ENCODE results near the gene OXGR1. TPM values are rescaled to one million over a fixed set of nuclear protein-coding genes. Genes with fewer than 3 reads are reported as not detected.

OXGR1 gene
- total RNA-seq: under 1 TPM in 1 of 4 donors, not detected in 3; 0.22 TPM

- no peak for TF ChIP-seq CTCF (IDR thresholded peaks at IDR 0.05; ENCODE audit: low read depth)
Observed at GRCh38 chr13:96994017-96994857, at the start of gene OXGR1. TSS of gene OXGR1 (minus strand) at chr13:96994476. CDS start at chr13:96987759, 6,717 bp downstream.

GRCh38 chr13:97043302-97043701 lies 49.0 kb upstream of the OXGR1 start:
- TF ChIP-seq CTCF (IDR thresholded peaks at IDR 0.05; ENCODE audit: low read depth): no peak

GRCh38 chr13:97030705-97031452 lies 36.6 kb upstream of the OXGR1 start:
- no peak for TF ChIP-seq CTCF (IDR thresholded peaks at IDR 0.05; ENCODE audit: low read depth)

GRCh38 chr13:97028441-97029299 lies 34.4 kb upstream of the OXGR1 start:
- no peak for TF ChIP-seq CTCF (IDR thresholded peaks at IDR 0.05; ENCODE audit: low read depth)

GRCh38 chr13:97027162-97027554 lies 32.9 kb upstream of the OXGR1 start:
- no peak for TF ChIP-seq CTCF (IDR thresholded peaks at IDR 0.05; ENCODE audit: low read depth)

- TF ChIP-seq CTCF (IDR thresholded peaks at IDR 0.05; ENCODE audit: low read depth): no peak
Observed at GRCh38 chr13:97026531-97027161, 32.4 kb upstream of the OXGR1 start.
